ENCODE measurements around the gene BTBD7. TPM values are rescaled to one million over a fixed set of nuclear protein-coding genes. Genes with fewer than 3 reads are reported as not detected.
A peak's percentile ranks its signal among the peaks of the same experiment; 100 is the strongest.

The BTBD7 gene
- total RNA-seq, 1 experiment from 2014 or later = 30.1 TPM

GRCh38 chr14:93337143-93337753, 4.4 kb upstream of the BTBD7 start:
- Histone ChIP-seq H4K20me1 (ENCODE audit: insufficient read depth) (no peaks in the 10 kb centered on the region), H2AFZ (no peak overlapping the region), H3K27me3 (ENCODE audit: insufficient read depth, low read depth) (no peaks in the 10 kb centered on the region), H3K9me2 (ENCODE audit: insufficient read depth) (no peaks in the 10 kb centered on the region), H3K4me2 (no peak overlapping the region), H3K79me2 (ENCODE audit: low read depth) (peaks cover 13% of the 10 kb centered on the region), H3K4me1 (replicated peaks; ENCODE audit: insufficient read depth) (peaks cover 10% of the 10 kb centered on the region), H3K9me3 (ENCODE audit: insufficient read depth, low read depth) (no peaks in the 10 kb centered on the region), H3K36me3 (ENCODE audit: low read depth) (no peaks in the 10 kb centered on the region), H3K4me3 (no peak overlapping the region), H3K27ac (no peak overlapping the region), H3F3A (ENCODE audit: insufficient read depth, low read depth) (peaks cover 4% of the 10 kb centered on the region; the same call in 1 of the 2 replicates)
- no peak for TF ChIP-seq CTCF (conservative IDR thresholded peaks at IDR 0.05)
- no peak for TF ChIP-seq EZH2 (IDR thresholded peaks at IDR 0.05; ENCODE audit: low read depth)
- ChIA-PET CTCF (no interaction called here), POLR2A (ENCODE audit: unreplicated experiment) (no interaction called here)
- intact Hi-C loops (cut with micrococcal nuclease; ENCODE audit: unreplicated experiment) = no loop called here
- DNase-seq = no peak
- BruUV-seq (replicated peaks) = no TSS peak

GRCh38 chr14:93333631-93334103, 831 bp upstream of the BTBD7 start:
- POLR2A ChIA-PET (ENCODE audit: unreplicated experiment) = no interaction called here
- TF ChIP-seq CTCF (conservative IDR thresholded peaks at IDR 0.05) (no peak), EZH2 (IDR thresholded peaks at IDR 0.05; ENCODE audit: low read depth) (no peak)
- H3K79me2 ChIP-seq (ENCODE audit: low read depth) = peaks cover 49% of the 10 kb centered on the region
- peak overlapping the region; percentile 71 for H3K4me3 ChIP-seq
- CTCF ChIA-PET = no interaction called here
- no peaks in the 10 kb centered on the region for H3K36me3 ChIP-seq (ENCODE audit: low read depth)
- H3K27ac ChIP-seq = peak overlapping the region; percentile 82
- H3K9me3 ChIP-seq (ENCODE audit: insufficient read depth, low read depth) = no peaks in the 10 kb centered on the region
- peak overlapping the region; percentile 88 for H3K4me2 ChIP-seq
- no peaks in the 10 kb centered on the region for H3K27me3 ChIP-seq (ENCODE audit: insufficient read depth, low read depth)
- peaks cover 17% of the 10 kb centered on the region; the same call in 1 of the 2 replicates for H4K20me1 ChIP-seq (ENCODE audit: insufficient read depth)
- H3K9me2 ChIP-seq (ENCODE audit: insufficient read depth) = no peaks in the 10 kb centered on the region
- intact Hi-C loops (cut with micrococcal nuclease; ENCODE audit: unreplicated experiment) = no loop called here
- no TSS peak for BruUV-seq (replicated peaks)
- peaks cover 30% of the 10 kb centered on the region for H3F3A ChIP-seq (ENCODE audit: insufficient read depth, low read depth)
- DNase-seq = no peak
- H3K4me1 ChIP-seq (replicated peaks; ENCODE audit: insufficient read depth) = peaks cover 37% of the 10 kb centered on the region
- peak overlapping the region; percentile 83 for H2AFZ ChIP-seq

GRCh38 chr14:93332397-93332852, 411 bp downstream of the BTBD7 start:
- ChIA-PET CTCF (interaction anchor here (0.6 kb wide), 1 partner anchor 33 kb away, joined by 6 read pairs; no protein-coding TSS in a partner anchor), POLR2A (ENCODE audit: unreplicated experiment) (no interaction called here)
- H3K27ac ChIP-seq = peak overlapping the region; percentile 82
- intact Hi-C loops (cut with micrococcal nuclease; ENCODE audit: unreplicated experiment) = no loop called here
- H3K4me3 ChIP-seq = peak overlapping the region; percentile 71
- H4K20me1 ChIP-seq (ENCODE audit: insufficient read depth) = peaks cover 17% of the 10 kb centered on the region; the same call in 1 of the 2 replicates
- H3K79me2 ChIP-seq (ENCODE audit: low read depth) = peaks cover 62% of the 10 kb centered on the region
- no peaks in the 10 kb centered on the region for H3K9me2 ChIP-seq (ENCODE audit: insufficient read depth)
- peaks cover 37% of the 10 kb centered on the region for H3K4me1 ChIP-seq (replicated peaks; ENCODE audit: insufficient read depth)
- no TSS peak for BruUV-seq (replicated peaks)
- peak; percentile 61 to 72 for DNase-seq
- H3F3A ChIP-seq (ENCODE audit: insufficient read depth, low read depth) = peaks cover 30% of the 10 kb centered on the region
- H3K27me3 ChIP-seq (ENCODE audit: insufficient read depth, low read depth) = no peaks in the 10 kb centered on the region
- no peaks in the 10 kb centered on the region for H3K9me3 ChIP-seq (ENCODE audit: insufficient read depth, low read depth)
- H2AFZ ChIP-seq = peak overlapping the region; percentile 75
- peak overlapping the region; percentile 82 for H3K4me2 ChIP-seq
- TF ChIP-seq CTCF (conservative IDR thresholded peaks at IDR 0.05) (no peak), EZH2 (IDR thresholded peaks at IDR 0.05; ENCODE audit: low read depth) (no peak)
- no peaks in the 10 kb centered on the region for H3K36me3 ChIP-seq (ENCODE audit: low read depth)
